Activated CD4-positive, alpha-beta T cell treated with anti-CD3 and anti-CD28 coated beads, Interleukin-2, amount 50 U/mL, for 48 hours (primary cell): ENCODE measurements around the gene DCAF11.
A peak's percentile ranks its signal among the peaks of the same experiment; 100 is the strongest.

Experiments used
- DNase-seq, 2 experiments: peaks; one replicate each; pipeline ENCODE4 v3.0.0-alpha.2; 2020

The DCAF11 gene

DNA sequence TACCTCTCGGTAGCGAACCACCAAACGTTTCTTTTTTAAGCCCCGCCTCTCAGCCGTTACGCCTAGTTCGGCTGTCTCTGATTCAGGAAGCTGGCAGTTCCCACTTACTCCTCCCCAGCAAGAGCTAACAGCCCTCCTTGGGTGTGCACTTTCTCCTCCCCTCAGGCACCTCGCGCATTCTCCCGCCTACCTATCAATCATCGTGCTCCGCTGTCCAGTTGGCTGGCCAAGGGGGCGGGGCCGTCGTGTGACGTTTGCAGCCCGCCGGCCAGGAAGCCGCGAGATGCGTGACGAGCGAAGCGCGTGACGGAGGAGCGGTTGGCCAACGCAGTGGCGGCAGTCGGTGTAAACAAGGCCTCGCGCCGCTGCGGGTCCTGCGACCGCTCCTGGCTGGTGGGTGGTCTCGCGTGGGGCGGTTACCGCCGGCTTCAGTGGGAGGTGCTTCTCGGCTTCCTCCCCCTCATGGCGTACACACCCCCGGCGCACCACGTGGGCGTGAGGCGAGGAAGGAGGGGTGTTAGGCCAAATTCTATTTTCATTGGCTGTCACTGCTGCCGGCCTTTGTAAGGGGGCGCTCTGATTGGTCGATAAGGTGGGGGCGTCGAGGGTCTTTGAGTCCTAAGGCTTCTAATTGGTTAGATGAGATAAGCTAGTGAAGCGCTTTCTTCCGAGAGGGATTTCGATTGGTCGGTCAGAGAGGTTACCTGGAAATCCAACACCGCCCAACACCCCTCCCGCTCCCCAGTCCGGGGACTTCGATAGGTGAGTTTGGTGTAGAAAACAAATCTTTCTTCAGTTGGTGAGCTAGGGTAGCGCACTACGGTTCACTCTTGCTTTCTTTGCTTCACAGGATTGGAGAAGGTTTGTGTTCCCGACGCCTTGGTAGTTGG is at the start of gene DCAF11, which contains the start of gene NRL:
DCAF11 (plus strand) TSS at position 246 of the 890 bp plus-strand sequence. CDS start 818 bp downstream, outside the sequence.
NRL (minus strand) TSS at position 418 of the 890 bp plus-strand sequence. CDS start 32,101 bp downstream, outside the sequence.
- DNase-seq, result peak; percentile 98

DNA sequence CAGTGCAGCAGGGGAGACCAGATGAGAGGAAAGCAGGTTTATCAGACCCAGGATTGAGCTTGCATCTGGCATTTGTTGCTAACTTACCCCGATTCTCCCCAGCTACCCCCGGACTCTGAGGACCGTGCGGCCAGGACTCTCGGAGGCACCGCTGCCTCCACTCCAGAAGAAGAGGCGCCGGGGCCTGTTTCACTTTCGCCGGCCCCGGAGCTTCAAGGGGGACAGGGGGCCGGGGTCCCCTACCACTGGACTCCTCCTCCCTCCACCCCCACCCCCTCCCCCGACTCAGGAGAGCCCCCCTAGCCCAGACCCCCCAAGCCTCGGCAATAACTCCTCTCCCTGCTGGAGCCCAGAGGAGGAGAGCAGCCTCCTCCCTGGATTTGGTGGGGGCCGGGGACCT is 49.7 kb upstream of the DCAF11 start:
- DNase-seq, result no peak

GRCh38 chr14:24065408-24065807 is 49.2 kb upstream of the DCAF11 start:
- no peak for DNase-seq

DNA sequence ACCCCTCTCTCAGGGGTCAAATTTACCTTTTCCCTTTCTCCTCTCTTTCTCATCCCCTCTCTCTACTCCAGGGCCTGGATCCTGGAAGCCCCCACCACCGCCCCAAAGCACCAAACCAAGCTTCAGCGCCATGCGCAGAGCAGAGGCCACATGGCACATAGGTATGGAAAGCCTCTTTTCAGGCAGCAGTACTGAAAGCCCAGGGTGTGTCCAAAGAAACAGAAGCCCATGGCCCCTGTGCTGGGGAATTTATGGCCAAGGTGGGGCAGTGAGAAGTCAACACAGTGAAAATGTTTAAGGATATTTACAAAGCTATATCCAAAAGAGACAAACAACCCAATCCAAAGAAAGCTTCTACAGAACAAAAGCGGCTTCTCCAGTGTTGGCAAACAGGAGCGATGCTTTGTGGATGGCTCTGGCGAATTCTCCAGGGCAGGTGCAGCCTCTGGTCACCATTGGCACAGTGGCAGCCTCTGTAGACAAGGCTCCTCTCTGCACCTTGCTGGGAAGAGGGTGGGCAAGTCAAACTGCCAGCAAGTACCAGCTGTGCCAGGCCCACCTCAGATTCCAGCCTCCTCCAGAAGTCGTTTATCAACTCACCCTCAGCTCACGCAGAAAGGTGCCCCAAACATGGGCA is 48.0 kb upstream of the DCAF11 start:
- DNase-seq, result no peak

DNA sequence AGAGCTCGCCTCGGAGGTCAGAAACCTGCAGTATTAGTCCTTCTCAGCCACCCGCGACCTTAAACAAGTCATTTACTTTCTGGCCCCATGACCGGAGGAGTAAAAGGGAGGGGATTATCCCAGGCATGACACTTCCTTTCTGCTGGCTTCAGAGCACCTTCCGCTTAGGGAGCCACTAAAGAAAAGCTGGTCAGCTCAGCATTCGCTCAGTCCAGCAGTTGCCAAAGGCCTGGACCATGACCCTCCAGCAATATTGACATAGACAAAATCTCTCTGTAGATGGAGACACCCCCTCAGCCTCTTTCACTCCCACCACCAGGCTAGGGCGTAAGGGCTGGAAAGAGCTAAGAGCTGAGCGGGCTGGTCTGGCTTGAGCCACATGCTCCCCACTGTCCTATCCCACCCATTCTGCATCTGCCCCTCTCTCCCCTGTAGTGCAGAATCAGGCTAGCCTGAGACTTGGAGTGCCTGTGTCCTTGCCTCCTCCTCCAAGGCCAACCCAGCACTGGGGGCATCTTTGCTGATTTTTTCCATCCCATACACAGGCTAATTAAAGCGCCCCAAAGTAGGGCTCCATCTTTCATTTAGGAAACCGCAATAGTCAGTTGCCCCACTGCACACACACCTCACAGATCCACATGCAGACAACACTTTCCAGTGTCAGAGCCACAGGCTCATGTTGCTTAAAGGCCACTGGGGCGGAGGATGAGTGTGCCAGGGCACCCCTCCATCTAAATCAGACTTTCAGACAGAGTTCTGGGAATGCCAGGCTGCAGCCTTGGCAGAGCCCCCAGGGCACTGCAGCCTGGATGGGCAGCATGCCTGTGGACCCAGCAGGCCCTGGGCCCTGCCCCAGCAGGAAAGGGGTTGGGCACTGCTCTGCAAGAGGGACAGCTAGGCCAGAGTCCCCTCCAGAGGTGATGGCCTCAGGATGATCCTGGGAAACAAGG is 47.2 kb upstream of the DCAF11 start:
- DNase-seq, result no peak

- DNase-seq, result no peak
These were observed 45.7 kb upstream of the DCAF11 start for GRCh38 chr14:24068711-24069410.

DNA sequence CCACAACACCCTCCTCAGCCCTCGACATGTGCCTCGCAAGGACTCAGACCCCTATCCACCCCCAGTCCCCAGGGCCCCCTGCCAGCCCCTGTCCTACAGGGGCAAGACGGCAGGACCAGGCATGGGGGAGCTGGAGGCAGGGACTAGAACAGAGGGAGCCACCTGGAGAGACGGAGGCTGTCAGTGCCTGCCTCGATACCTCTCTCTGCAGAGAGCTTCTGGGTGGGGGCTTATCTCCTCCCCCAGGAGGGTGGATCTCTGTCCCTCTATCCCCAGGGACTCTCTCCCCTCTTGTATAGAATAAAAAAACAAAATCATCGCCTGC is 45.2 kb upstream of the DCAF11 start:
- DNase-seq, result no peak

GRCh38 chr14:24070285-24071143 is 44.1 kb upstream of the DCAF11 start:
- DNase-seq, result no peak

DNA sequence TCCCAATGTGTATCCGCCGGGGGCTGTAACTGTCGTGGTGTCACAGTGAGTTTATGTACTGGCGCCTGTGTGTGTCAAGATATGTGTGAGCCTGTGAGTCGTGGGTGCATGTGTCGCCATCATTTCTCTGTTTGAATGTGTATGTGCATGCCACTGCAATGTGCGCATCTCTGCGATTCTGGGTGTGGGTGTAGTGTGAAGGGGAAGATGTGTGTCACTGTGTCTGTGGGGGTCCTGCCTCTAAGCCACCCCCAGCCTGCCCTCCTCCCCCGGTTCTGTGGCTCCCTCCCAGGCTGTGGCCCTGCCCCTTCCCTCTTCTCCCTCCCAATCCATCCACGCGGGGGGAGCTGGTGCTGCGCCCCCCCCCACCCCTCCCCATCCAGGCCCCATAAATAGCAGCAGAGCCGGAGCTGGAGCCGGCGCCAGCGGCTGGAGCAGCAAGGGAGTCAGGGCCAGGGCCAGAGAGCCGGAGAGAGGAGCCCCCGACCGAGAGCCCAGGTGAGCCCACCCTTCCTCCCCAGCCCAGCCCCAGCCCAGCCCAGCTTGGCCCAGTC is 43.4 kb upstream of the DCAF11 start, which contains the start of gene CPNE6:
CPNE6 (plus strand) TSS at position 419 of the 554 bp plus-strand sequence. CDS start 1,375 bp downstream, outside the sequence.
- peak; percentile 41 to 55 for DNase-seq

GRCh38 chr14:24071836-24072430 is 42.6 kb upstream of the DCAF11 start:
- no peak for DNase-seq

DNA sequence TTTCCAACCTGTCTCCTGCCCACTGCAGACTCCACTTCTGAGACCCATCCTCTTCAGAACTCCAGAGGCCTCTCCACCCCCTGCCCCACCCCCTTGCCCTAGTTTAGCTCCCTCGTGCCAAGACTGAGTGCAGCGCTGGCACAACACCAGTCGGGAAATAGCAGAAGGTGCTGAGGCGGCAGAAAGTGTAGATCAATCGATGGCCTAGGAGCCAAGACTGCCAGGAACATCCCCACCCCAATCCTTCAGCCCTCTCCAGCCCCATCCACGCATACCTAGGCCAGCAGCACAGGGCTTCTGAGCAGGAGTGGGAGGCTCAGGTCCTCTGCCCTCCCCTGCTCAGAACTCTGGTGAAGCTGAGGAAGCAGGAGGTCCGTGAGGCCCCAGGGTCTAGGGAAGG is 42.1 kb upstream of the DCAF11 start:
- DNase-seq, result no peak

- no peak for DNase-seq
These were observed 41.4 kb upstream of the DCAF11 start for GRCh38 chr14:24072881-24073877.

- no peak for DNase-seq
These were observed 39.7 kb upstream of the DCAF11 start for GRCh38 chr14:24074625-24075484.

- DNase-seq, result no peak
These were observed 38.9 kb upstream of the DCAF11 start for GRCh38 chr14:24075485-24076301.

- no peak for DNase-seq
These were observed 38.3 kb upstream of the DCAF11 start for GRCh38 chr14:24076302-24076601.

GRCh38 chr14:24077086-24077485 is 37.5 kb upstream of the DCAF11 start:
- DNase-seq, result no peak

- no peak for DNase-seq
These were observed 36.4 kb upstream of the DCAF11 start for GRCh38 chr14:24078146-24078545.
